ENCODE data around the gene PLCB1. TPM values are rescaled to one million over a fixed set of nuclear protein-coding genes. Genes with fewer than 3 reads are reported as not detected.

PLCB1 gene
- total and polyA plus RNA-seq, 2 experiments from 2014 or later, result 14.9 to 20.7 TPM

- Mint-ChIP-seq H3K27ac (no peak overlapping the region), H3K27me3 (ENCODE audit: insufficient read depth, low read depth, poor library complexity) (no peaks in the 10 kb centered on the region), H3K9me3 (no peaks in the 10 kb centered on the region), H3K4me3 (no peak overlapping the region), H3K4me1 (no peaks in the 10 kb centered on the region), H3K36me3 (ENCODE audit: low read depth) (no peaks in the 10 kb centered on the region)
- TF ChIP-seq EZH2phosphoT487 (IDR thresholded peaks at IDR 0.05; ENCODE audit: unreplicated experiment) (no peak), ZNF114 (CRISPR knock-in tag; IDR thresholded peaks at IDR 0.05) (no peak), STAT1 (IDR thresholded peaks at IDR 0.05; ENCODE audit: unreplicated experiment) (no peak), CREB1 (CRISPR knock-in tag; IDR thresholded peaks at IDR 0.05; ENCODE audit: low read depth) (no peak)
- TF ChIP-seq, protein P1, sequence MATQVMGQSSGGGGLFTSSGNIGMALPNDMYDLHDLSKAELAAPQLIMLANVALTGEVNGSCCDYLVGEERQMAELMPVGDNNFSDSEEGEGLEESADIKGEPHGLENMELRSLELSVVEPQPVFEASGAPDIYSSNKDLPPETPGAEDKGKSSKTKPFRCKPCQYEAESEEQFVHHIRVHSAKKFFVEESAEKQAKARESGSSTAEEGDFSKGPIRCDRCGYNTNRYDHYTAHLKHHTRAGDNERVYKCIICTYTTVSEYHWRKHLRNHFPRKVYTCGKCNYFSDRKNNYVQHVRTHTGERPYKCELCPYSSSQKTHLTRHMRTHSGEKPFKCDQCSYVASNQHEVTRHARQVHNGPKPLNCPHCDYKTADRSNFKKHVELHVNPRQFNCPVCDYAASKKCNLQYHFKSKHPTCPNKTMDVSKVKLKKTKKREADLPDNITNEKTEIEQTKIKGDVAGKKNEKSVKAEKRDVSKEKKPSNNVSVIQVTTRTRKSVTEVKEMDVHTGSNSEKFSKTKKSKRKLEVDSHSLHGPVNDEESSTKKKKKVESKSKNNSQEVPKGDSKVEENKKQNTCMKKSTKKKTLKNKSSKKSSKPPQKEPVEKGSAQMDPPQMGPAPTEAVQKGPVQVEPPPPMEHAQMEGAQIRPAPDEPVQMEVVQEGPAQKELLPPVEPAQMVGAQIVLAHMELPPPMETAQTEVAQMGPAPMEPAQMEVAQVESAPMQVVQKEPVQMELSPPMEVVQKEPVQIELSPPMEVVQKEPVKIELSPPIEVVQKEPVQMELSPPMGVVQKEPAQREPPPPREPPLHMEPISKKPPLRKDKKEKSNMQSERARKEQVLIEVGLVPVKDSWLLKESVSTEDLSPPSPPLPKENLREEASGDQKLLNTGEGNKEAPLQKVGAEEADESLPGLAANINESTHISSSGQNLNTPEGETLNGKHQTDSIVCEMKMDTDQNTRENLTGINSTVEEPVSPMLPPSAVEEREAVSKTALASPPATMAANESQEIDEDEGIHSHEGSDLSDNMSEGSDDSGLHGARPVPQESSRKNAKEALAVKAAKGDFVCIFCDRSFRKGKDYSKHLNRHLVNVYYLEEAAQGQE (IDR thresholded peaks at IDR 0.05; ENCODE audit: unreplicated experiment), result no peak
- Histone ChIP-seq H4K20me1 (replicated peaks; ENCODE audit: insufficient read depth) (no peaks in the 10 kb centered on the region), H3K27me3 (ENCODE audit: insufficient read depth) (no peaks in the 10 kb centered on the region), H3K4me3 (no peak overlapping the region), H2AFZ (no peak overlapping the region), H3K36me3 (ENCODE audit: insufficient read depth) (no peaks in the 10 kb centered on the region), H3K79me2 (replicated peaks; ENCODE audit: insufficient read depth) (no peaks in the 10 kb centered on the region), H3K4me1 (ENCODE audit: insufficient read depth) (no peaks in the 10 kb centered on the region), H3K9me2 (ENCODE audit: insufficient read depth) (no peaks in the 10 kb centered on the region), H3K27ac (ENCODE audit: low read depth) (no peak overlapping the region), H3F3A (replicated peaks; ENCODE audit: low read depth) (no peaks in the 10 kb centered on the region), H3K4me2 (no peak overlapping the region)
- DNase-seq (ENCODE audit: low spot score), result no peak
- ATAC-seq, result no peak
Measured at GRCh38 chr20:8749101-8749500, 617.0 kb downstream of the PLCB1 start.

- Mint-ChIP-seq H3K9me3 (no peaks in the 10 kb centered on the region), H3K4me3 (no peak overlapping the region), H3K4me1 (no peaks in the 10 kb centered on the region), H3K27ac (no peak overlapping the region), H3K36me3 (ENCODE audit: low read depth) (no peaks in the 10 kb centered on the region), H3K27me3 (ENCODE audit: insufficient read depth, low read depth, poor library complexity) (no peaks in the 10 kb centered on the region)
- Histone ChIP-seq H3K79me2 (replicated peaks; ENCODE audit: insufficient read depth) (no peaks in the 10 kb centered on the region), H3K4me1 (ENCODE audit: insufficient read depth) (no peaks in the 10 kb centered on the region), H2AFZ (no peak overlapping the region), H3K4me2 (no peak overlapping the region), H3K36me3 (ENCODE audit: insufficient read depth) (no peaks in the 10 kb centered on the region), H3K4me3 (no peak overlapping the region), H3K27ac (ENCODE audit: low read depth) (no peak overlapping the region), H3K27me3 (ENCODE audit: insufficient read depth) (no peaks in the 10 kb centered on the region), H4K20me1 (replicated peaks; ENCODE audit: insufficient read depth) (no peaks in the 10 kb centered on the region), H3K9me2 (ENCODE audit: insufficient read depth) (no peaks in the 10 kb centered on the region), H3F3A (replicated peaks; ENCODE audit: low read depth) (no peaks in the 10 kb centered on the region)
- no peak for DNase-seq (ENCODE audit: low spot score)
- no peak for ATAC-seq
- TF ChIP-seq POLR2AphosphoS5 (IDR thresholded peaks at IDR 0.05; ENCODE audit: low read depth), result no peak
- no peak for TF ChIP-seq EZH2phosphoT487 (IDR thresholded peaks at IDR 0.05; ENCODE audit: unreplicated experiment)
- TF ChIP-seq, protein P1 (IDR thresholded peaks at IDR 0.05; ENCODE audit: unreplicated experiment), result no peak
- no peak for TF ChIP-seq EZH2 (IDR thresholded peaks at IDR 0.05; ENCODE audit: low read depth, unreplicated experiment)
- TF ChIP-seq ZNF114 (CRISPR knock-in tag; IDR thresholded peaks at IDR 0.05), result no peak
- no peak for TF ChIP-seq ZNF331 (CRISPR knock-in tag; IDR thresholded peaks at IDR 0.05; ENCODE audit: low read depth)
- no peak for TF ChIP-seq NANOG (IDR thresholded peaks at IDR 0.05; ENCODE audit: borderline replicate concordance)
- TF ChIP-seq CTCF (conservative IDR thresholded peaks at IDR 0.05; ENCODE audit: low read depth in 2 of 2), result no peak
- no peak for TF ChIP-seq JUNB (IDR thresholded peaks at IDR 0.05; ENCODE audit: unreplicated experiment)
- TF ChIP-seq CREB1 (CRISPR knock-in tag; IDR thresholded peaks at IDR 0.05; ENCODE audit: low read depth), result no peak
Measured at GRCh38 chr20:8749986-8750385, 617.9 kb downstream of the PLCB1 start.
